GM21390 (cell line): Measurements from ENCODE around the gene IFNLR1.

Source experiments
- ATAC-seq: cut with Tn5 transposase; IDR thresholded peaks from one replicate; pipeline ENCODE4 v1.9.1; 2021; ENCODE audit not compliant: unreplicated experiment

IFNLR1 gene

GRCh38 chr1:24126672-24127023 lies 60.4 kb downstream of the IFNLR1 start:
- no peak for ATAC-seq

- ATAC-seq = no peak
Measured at GRCh38 chr1:24126018-24126671, 60.9 kb downstream of the IFNLR1 start.

- ATAC-seq = no peak
Measured at GRCh38 chr1:24125456-24125855, 61.6 kb downstream of the IFNLR1 start.

GRCh38 chr1:24124980-24125379 lies 62.1 kb downstream of the IFNLR1 start:
- no peak for ATAC-seq

- ATAC-seq = no peak
Measured at GRCh38 chr1:24123611-24124010, 63.5 kb downstream of the IFNLR1 start.

- ATAC-seq = no peak
Measured at GRCh38 chr1:24122776-24123175, 64.3 kb downstream of the IFNLR1 start.

- ATAC-seq = no peak
Measured at GRCh38 chr1:24121406-24121805, 65.7 kb downstream of the IFNLR1 start.

GRCh38 chr1:24120965-24121364 lies 66.1 kb downstream of the IFNLR1 start:
- ATAC-seq = no peak

GRCh38 chr1:24119859-24120756 lies 67.0 kb downstream of the IFNLR1 start:
- ATAC-seq = no peak

GRCh38 chr1:24119489-24119858 lies 67.6 kb downstream of the IFNLR1 start:
- no peak for ATAC-seq

- no peak for ATAC-seq
Measured at GRCh38 chr1:24118410-24119242, 68.5 kb downstream of the IFNLR1 start.

- no peak for ATAC-seq
Measured at GRCh38 chr1:24117722-24118409, 69.2 kb downstream of the IFNLR1 start.

- no peak for ATAC-seq
Measured at GRCh38 chr1:24117132-24117531, 70.0 kb downstream of the IFNLR1 start.

- no peak for ATAC-seq
Measured at GRCh38 chr1:24114753-24115152, 72.3 kb downstream of the IFNLR1 start.

- ATAC-seq = no peak
Measured at GRCh38 chr1:24113641-24114033, 73.5 kb downstream of the IFNLR1 start.

- no peak for ATAC-seq
Measured at GRCh38 chr1:24111996-24112779, 74.9 kb downstream of the IFNLR1 start, which contains the start of gene MYOM3. TSS of gene MYOM3 (minus strand) at chr1:24112135. CDS start at chr1:24108636, 3,499 bp downstream.

- ATAC-seq = no peak
Measured at GRCh38 chr1:24111262-24111995, 75.7 kb downstream of the IFNLR1 start.

GRCh38 chr1:24110642-24111261 lies 76.3 kb downstream of the IFNLR1 start:
- no peak for ATAC-seq
